ENCODE data around the gene KLHL15.

The KLHL15 gene

DNA sequence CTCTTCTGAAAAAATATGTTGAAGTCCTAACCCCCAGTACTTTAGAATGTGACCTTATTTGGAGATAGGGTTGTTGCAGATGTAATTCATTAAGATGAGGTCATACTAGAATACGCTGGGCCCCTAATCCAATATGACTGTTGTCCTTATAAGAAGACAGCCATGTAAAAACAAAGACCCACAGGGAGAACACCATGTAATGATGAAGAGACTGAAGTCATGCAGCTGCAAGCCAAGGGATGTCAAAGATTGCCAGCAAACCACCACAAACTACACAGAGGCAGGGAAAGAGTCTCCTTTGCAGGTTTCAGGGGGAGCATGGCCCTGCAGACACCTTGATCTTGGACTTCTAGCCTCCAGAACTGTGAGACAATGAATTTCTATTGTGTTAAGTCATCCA is 81.8 kb downstream of the KLHL15 start:
- no peak for DNase-seq

DNA sequence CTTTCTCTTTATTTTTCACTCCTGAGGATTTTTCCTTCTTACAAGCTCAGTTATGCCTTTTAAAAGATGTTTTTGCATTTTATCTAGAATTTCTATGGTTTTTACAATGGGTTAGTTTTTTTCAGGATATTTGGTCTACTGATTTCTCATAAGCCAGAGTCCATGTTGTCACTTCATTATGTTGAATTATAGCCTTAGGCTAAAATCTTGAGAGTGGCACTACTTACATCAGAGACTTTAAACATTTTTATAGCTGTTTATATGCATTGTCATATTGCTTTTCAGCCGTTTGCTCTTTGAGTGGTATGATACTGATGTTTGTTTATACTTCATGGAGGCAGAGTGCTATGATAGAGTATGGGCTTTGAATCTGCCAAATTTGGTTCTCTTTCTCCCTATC is 82.8 kb downstream of the KLHL15 start:
- DNase-seq = no peak

DNA sequence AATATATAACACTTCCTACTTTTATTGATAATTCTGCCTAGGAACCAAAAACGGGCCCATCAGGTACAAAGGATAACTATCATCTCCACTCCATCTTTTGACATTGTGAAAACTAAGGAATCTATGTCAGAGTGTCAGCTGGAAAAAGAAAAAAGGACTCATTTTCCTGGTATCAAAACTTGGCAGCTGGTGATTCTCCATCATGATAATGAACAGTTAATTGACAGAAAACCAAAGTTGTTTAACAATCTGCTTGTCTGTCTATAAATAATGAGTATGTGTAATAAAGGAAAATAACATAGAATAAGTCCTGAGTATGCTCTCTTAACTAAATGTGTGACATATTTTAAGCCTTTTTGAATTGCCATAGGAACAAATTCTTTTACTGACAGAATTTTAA is 87.8 kb downstream of the KLHL15 start:
- no peak for DNase-seq

- no peak for DNase-seq
These were observed 88.3 kb downstream of the KLHL15 start for GRCh38 chrX:23938690-23939089.

- no peak for DNase-seq
These were observed 89.9 kb downstream of the KLHL15 start for GRCh38 chrX:23937100-23937499.

GRCh38 chrX:23936180-23936579 is 90.8 kb downstream of the KLHL15 start:
- DNase-seq = no peak

- no peak for DNase-seq
These were observed 91.9 kb downstream of the KLHL15 start for GRCh38 chrX:23935106-23935505.

Data from CD4-positive, alpha-beta T cell treated with Interleukin-6 for 4 hours (primary cell).